ENCODE data around the gene GNA12.
A peak's percentile ranks its signal among the peaks of the same experiment; 100 is the strongest.

Gene GNA12

GRCh38 chr7:2845034-2845592 is 1.0 kb upstream of the GNA12 start:
- no peak for TF ChIP-seq CTCF (IDR thresholded peaks at IDR 0.05; ENCODE audit: insufficient read depth, low read length, missing control alignments)
- no peak overlapping the region for H3K4me3 ChIP-seq (ENCODE audit: low read depth, low read length)
- DNase-seq (ENCODE audit: low read depth, low spot score): no peak
- ChIA-PET POLR2A (no interaction called here), CTCF (interaction anchor here (1.1 to 1.4 kb wide), 3 partner anchors 20 to 135 kb away, joined by 3 to 13 read pairs (median 3); no protein-coding TSS in a partner anchor)

- peak overlapping the region; percentile 78 for H3K4me3 ChIP-seq (ENCODE audit: low read depth, low read length)
- TF ChIP-seq CTCF (IDR thresholded peaks at IDR 0.05; ENCODE audit: insufficient read depth, low read length, missing control alignments): no peak
- CTCF ChIA-PET: interaction anchor here (0.9 kb wide), 1 partner anchor 9 kb away, joined by 3 read pairs; no protein-coding TSS in a partner anchor
- POLR2A ChIA-PET: no interaction called here
- DNase-seq (ENCODE audit: low read depth, low spot score): no peak
Measured at GRCh38 chr7:2843711-2844152, 376 bp downstream of the GNA12 start.

- CTCF ChIA-PET: interaction anchor here (0.9 to 1.7 kb wide), 2 partner anchors 9 to 22 kb away, joined by 3 to 6 read pairs; no protein-coding TSS in a partner anchor
- DNase-seq (ENCODE audit: low read depth, low spot score): no peak
- no peak for TF ChIP-seq CTCF (IDR thresholded peaks at IDR 0.05; ENCODE audit: insufficient read depth, low read length, missing control alignments)
- H3K4me3 ChIP-seq (ENCODE audit: low read depth, low read length): peak overlapping the region; percentile 78
- POLR2A ChIA-PET: interaction anchor here (0.6 to 1.0 kb wide), 2 partner anchors 9 to 22 kb away, joined by 3 read pairs; no protein-coding TSS in a partner anchor
Measured at GRCh38 chr7:2843191-2843685, 870 bp downstream of the GNA12 start.

- H3K4me3 ChIP-seq (ENCODE audit: low read depth, low read length): no peak overlapping the region
- DNase-seq (ENCODE audit: low read depth, low spot score): no peak
- CTCF ChIA-PET: interaction anchor here (1.2 to 2.4 kb wide), 3 partner anchors 23 to 132 kb away, joined by 3 to 10 read pairs (median 6); no protein-coding TSS in a partner anchor
- no peak for TF ChIP-seq CTCF (IDR thresholded peaks at IDR 0.05; ENCODE audit: insufficient read depth, low read length, missing control alignments)
- POLR2A ChIA-PET: interaction anchor here (1.0 kb wide), 1 partner anchor 20 kb away, joined by 3 read pairs; no protein-coding TSS in a partner anchor
Measured at GRCh38 chr7:2841907-2842306, 2.2 kb downstream of the GNA12 start.

- no peak for DNase-seq (ENCODE audit: low read depth, low spot score)
- TF ChIP-seq CTCF (IDR thresholded peaks at IDR 0.05; ENCODE audit: insufficient read depth, low read length, missing control alignments): no peak
- POLR2A ChIA-PET: no interaction called here
- H3K4me3 ChIP-seq (ENCODE audit: low read depth, low read length): no peak overlapping the region
- CTCF ChIA-PET: interaction anchor here (1.2 to 2.4 kb wide), 2 partner anchors 26 to 130 kb away, joined by 3 to 10 read pairs; no protein-coding TSS in a partner anchor
Measured at GRCh38 chr7:2840458-2840857, 3.6 kb downstream of the GNA12 start.

GRCh38 chr7:2838873-2839578 is 5.1 kb downstream of the GNA12 start:
- CTCF ChIA-PET: no interaction called here
- no peak overlapping the region for H3K4me3 ChIP-seq (ENCODE audit: low read depth, low read length)
- no peak for DNase-seq (ENCODE audit: low read depth, low spot score)
- no peak for TF ChIP-seq CTCF (IDR thresholded peaks at IDR 0.05; ENCODE audit: insufficient read depth, low read length, missing control alignments)
- POLR2A ChIA-PET: no interaction called here
